Pancreas (tissue), 10 donors: ENCODE measurements around the gene DNAH8. TPM values are rescaled to one million over a fixed set of nuclear protein-coding genes. Genes with fewer than 3 reads are reported as not detected.

Source experiments
- ATAC-seq, 4 donors: fragments of 200-7000 bp; cut with Tn5 transposase; one replicate each; pipeline versions ENCODE4 v1.8.0 to v1.9.1; 2020; ENCODE audit warnings: mild to moderate bottlenecking in 4 of 4, moderate library complexity in 4 of 4
- DNase-seq, 6 donors: peaks; one replicate each; pipeline ENCODE4 v3.0.0-alpha.2; 2020
- FAIRE-seq: peaks from 2 replicates; lab custom pipeline; 2012; peaks lifted over from hg19 to GRCh38; lab: Jason Lieb, UNC
- H3K27ac ChIP-seq, 4 donors: fragments of 200-600 bp; sonication (generic); 1 replicate in 3 of 4; 2 replicates in 1 of 4; pipeline versions ENCODE4 v1.5.0 to v1.8.0; 2020
- H3K27me3 ChIP-seq, 4 donors: fragments of 200-600 bp; one replicate each; pipeline ENCODE4 v1.8.0; 2021
- H3K36me3 ChIP-seq, 3 donors: fragments of 200-600 bp; sonication (generic) in 1 of 3; one replicate each; pipeline versions ENCODE4 v1.5.0 to v1.8.0; 2020 to 2021
- H3K4me1 ChIP-seq, 3 donors: fragments of 200-600 bp; one replicate each; pipeline ENCODE4 v1.8.0; 2021
- H3K4me3 ChIP-seq, 4 donors: fragments of 200-600 bp; sonication (generic) in 2 of 4; one replicate each; pipeline versions ENCODE4 v1.5.0 to v1.8.0; 2020 to 2021
- H3K9me3 ChIP-seq, 4 donors: fragments of 200-600 bp; one replicate each; pipeline ENCODE4 v1.8.0; 2021
- CTCF ChIP-seq, 4 donors: fragments of 200-600 bp; sonication (generic) in 3 of 4; IDR thresholded peaks; one replicate each; pipeline versions ENCODE4 v1.5.0 to v1.8.0; 2021; ENCODE audit warnings: antibody characterized with exemption in 4 of 4
- WGBS, 2 donors: extraction: QIAGEN DNeasy Blood & Tissue Kit; methylation state at CpG; one replicate each; pipeline ENCODE4 v1.1.7; 2013; 5-methylcytosine and 5-hydroxymethylcytosine counted together
- intact Hi-C, 3 donors: fragments of 100-400 bp; cut with DNase I; formaldehyde crosslinking; loops; one replicate each; pipeline versions ENCODE4 v1.11.1 to v1.14.2; 2022
- polyA plus RNA-seq, 2 donors: library from polyadenylated mRNA; stranded (reverse); fragments of 200-250 nt; gene quantifications; one replicate each; pipeline ENCODE4 v1.2.3, GENCODE V29; 2013
- total RNA-seq, 6 donors: library from RNA; stranded (reverse); fragmentation: NEBNext Ultra II Directional in 4 of 6; extraction: Animal tissue kit (Norgen Biotek cat#: 25700) in 4 of 6; gene quantifications; one replicate each; pipeline versions ENCODE4 v1.2.1 to v1.2.4, GENCODE V29; 2021 to 2023
- donor health status: healthy with polysubstance abuse.
- donor health status: DM: no; HTN: no; CAD: no; lungs with moderate emphysema.
- donor health status: DM: no; HTN: no; CAD: no.
- donor health status: control.
- donor health status: control.
- donor health status: Bipolar disorder and iron deficiency.
- donor health status: DM: yes; HTN: yes; CAD: no.
- donor health status: DM: no; HTN: no; CAD: no.
- donor health status: DM: no; HTN: no; CAD: no.
- donor health status: DM: yes; HTN: yes; CAD: no.

The DNAH8 gene
- total and polyA plus RNA-seq, 8 donors: not detected

- H3K4me3 ChIP-seq: no peak overlapping the region
- no peak for FAIRE-seq
- H3K4me1 ChIP-seq: no peaks in the 10 kb centered on the region
- no peak overlapping the region for H3K27ac ChIP-seq
- 82 to 86% methylated on average over 10 of the region's 10 CpGs for WGBS, 2 donors
- H3K27me3 ChIP-seq: no peaks in the 10 kb centered on the region
- no peaks in the 10 kb centered on the region for H3K36me3 ChIP-seq
- H3K9me3 ChIP-seq: no peaks in the 10 kb centered on the region
- no peak for DNase-seq
- peak in 2 of 4 donors; percentile 66 to 72 for ATAC-seq
- intact Hi-C loops: no loop called here
- no peak for TF ChIP-seq CTCF (IDR thresholded peaks at IDR 0.05)
Measured at GRCh38 chr6:39040080-39040673, 325.1 kb downstream of the DNAH8 start.

- no peaks in the 10 kb centered on the region for H3K9me3 ChIP-seq
- H3K36me3 ChIP-seq: no peaks in the 10 kb centered on the region
- DNase-seq (no peak), FAIRE-seq (no peak), ATAC-seq (no peak)
- no peaks in the 10 kb centered on the region for H3K4me1 ChIP-seq
- WGBS, 2 donors: 69 to 82% methylated on average over 2 of the region's 2 CpGs
- no peak overlapping the region for H3K4me3 ChIP-seq
- no peak overlapping the region for H3K27ac ChIP-seq
- TF ChIP-seq CTCF (IDR thresholded peaks at IDR 0.05): no peak
- intact Hi-C loops: no loop called here
- no peaks in the 10 kb centered on the region for H3K27me3 ChIP-seq
Measured at GRCh38 chr6:39041072-39041471, 326.0 kb downstream of the DNAH8 start.

GRCh38 chr6:39043776-39044175 is 328.7 kb downstream of the DNAH8 start:
- no peak for TF ChIP-seq CTCF (IDR thresholded peaks at IDR 0.05)
- intact Hi-C loops: no loop called here
- no peak for DNase-seq
- ATAC-seq: no peak
- H3K4me1 ChIP-seq: no peaks in the 10 kb centered on the region
- no peaks in the 10 kb centered on the region for H3K9me3 ChIP-seq
- no peak overlapping the region for H3K27ac ChIP-seq
- FAIRE-seq: no peak
- H3K4me3 ChIP-seq: no peak overlapping the region
- H3K36me3 ChIP-seq: no peaks in the 10 kb centered on the region
- 92 to 93% methylated on average over 3 of the region's 3 CpGs for WGBS, 2 donors
- H3K27me3 ChIP-seq: no peaks in the 10 kb centered on the region

- Histone ChIP-seq H3K27me3 (no peaks in the 10 kb centered on the region), H3K27ac (no peak overlapping the region), H3K36me3 (no peaks in the 10 kb centered on the region), H3K4me3 (no peak overlapping the region), H3K9me3 (no peaks in the 10 kb centered on the region), H3K4me1 (no peaks in the 10 kb centered on the region)
- DNase-seq: no peak
- TF ChIP-seq CTCF (IDR thresholded peaks at IDR 0.05): no peak
- WGBS, 2 donors: 91 to 95% methylated on average over 4 of the region's 4 CpGs
- ATAC-seq: no peak
- FAIRE-seq: no peak
- intact Hi-C loops: no loop called here
Measured at GRCh38 chr6:39044181-39044580, 329.1 kb downstream of the DNAH8 start.
